Measurements from ENCODE around the gene SDCCAG8. TPM values are rescaled to one million over a fixed set of nuclear protein-coding genes. Genes with fewer than 3 reads are reported as not detected.

Gene SDCCAG8
- total RNA-seq, 6 experiments from 2014 or later, result 13.4 to 20.6 (median 15.6) TPM

DNA sequence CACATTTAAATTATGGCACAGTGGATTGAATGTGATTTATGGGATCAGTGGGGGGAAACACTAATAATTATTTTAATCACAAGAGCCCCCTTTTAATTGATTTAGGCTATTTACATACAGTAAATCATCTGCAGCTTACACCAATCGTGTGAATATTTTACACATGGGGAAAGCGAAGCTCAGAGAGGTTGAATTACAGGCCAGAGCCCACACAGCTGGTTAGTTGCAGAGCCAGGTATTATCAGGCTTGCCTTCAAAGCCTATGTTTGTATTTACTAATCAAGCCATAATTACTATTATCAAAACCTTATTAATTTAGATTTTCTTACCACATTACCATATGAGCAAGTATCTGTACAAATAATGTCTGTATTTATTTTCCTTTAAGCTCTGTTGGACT, 749 bp downstream of the SDCCAG8 start:
- TF ChIP-seq, protein P1, sequence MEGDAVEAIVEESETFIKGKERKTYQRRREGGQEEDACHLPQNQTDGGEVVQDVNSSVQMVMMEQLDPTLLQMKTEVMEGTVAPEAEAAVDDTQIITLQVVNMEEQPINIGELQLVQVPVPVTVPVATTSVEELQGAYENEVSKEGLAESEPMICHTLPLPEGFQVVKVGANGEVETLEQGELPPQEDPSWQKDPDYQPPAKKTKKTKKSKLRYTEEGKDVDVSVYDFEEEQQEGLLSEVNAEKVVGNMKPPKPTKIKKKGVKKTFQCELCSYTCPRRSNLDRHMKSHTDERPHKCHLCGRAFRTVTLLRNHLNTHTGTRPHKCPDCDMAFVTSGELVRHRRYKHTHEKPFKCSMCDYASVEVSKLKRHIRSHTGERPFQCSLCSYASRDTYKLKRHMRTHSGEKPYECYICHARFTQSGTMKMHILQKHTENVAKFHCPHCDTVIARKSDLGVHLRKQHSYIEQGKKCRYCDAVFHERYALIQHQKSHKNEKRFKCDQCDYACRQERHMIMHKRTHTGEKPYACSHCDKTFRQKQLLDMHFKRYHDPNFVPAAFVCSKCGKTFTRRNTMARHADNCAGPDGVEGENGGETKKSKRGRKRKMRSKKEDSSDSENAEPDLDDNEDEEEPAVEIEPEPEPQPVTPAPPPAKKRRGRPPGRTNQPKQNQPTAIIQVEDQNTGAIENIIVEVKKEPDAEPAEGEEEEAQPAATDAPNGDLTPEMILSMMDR (IDR thresholded peaks at IDR 0.05), result no peak
- TF ChIP-seq POLR2A (IDR thresholded peaks at IDR 0.05), result no peak
- H3K4me3 ChIP-seq, result peak overlapping the region; percentile 74 to 82 (median 75)
- H3K27ac ChIP-seq, result peak overlapping the region; percentile 80 to 96 (median 87)
- no peaks in the 10 kb centered on the region for H3K27me3 ChIP-seq
- DNase-seq, result no peak
- H3K36me3 ChIP-seq, result no peaks in the 10 kb centered on the region
- ATAC-seq, result no peak
- no peaks in the 10 kb centered on the region for H3K9me3 ChIP-seq
- H3K4me1 ChIP-seq, result peaks cover 0 to 25% (median 4%) of the 10 kb centered on the region in 4 donors
- intact Hi-C loops (cut with DNase I), result no loop called here
- 30% methylated on average over 2 of the region's 2 CpGs for WGBS (ENCODE audit: insufficient coverage, low coverage, low lambda C conversion rate, missing lambda C conversion rate)

DNA sequence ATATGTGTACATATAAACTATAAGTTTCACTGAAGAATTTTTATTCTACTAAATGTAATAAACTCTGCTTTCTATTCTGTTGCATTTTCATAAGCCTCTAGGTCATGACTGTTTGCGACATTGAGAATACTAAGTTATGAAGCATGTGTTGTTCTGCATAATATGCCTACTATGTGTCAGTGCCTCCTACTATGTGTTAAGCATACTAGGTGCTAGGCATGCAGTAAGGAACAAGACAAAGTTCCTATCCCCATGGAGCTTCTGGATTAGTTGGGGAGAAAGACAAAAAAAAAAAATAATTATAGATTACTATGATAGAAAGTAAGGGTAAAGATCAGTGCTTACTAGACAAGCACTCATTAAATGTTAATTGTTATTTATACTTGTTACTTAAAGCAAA, 1.3 kb downstream of the SDCCAG8 start:
- no peak overlapping the region for H3K4me3 ChIP-seq
- H3K27me3 ChIP-seq, result no peaks in the 10 kb centered on the region
- DNase-seq (no peak), ATAC-seq (no peak)
- TF ChIP-seq, protein P1 (IDR thresholded peaks at IDR 0.05), result no peak
- no peak for TF ChIP-seq POLR2A (IDR thresholded peaks at IDR 0.05)
- 92% methylated on average over 1 of the region's 1 CpG for WGBS (ENCODE audit: insufficient coverage, low coverage, low lambda C conversion rate, missing lambda C conversion rate)
- intact Hi-C loops (cut with DNase I), result no loop called here
- H3K9me3 ChIP-seq, result no peaks in the 10 kb centered on the region
- H3K27ac ChIP-seq, result no peak overlapping the region
- H3K4me1 ChIP-seq, result peaks cover 0 to 25% (median 4%) of the 10 kb centered on the region in 4 donors
- no peaks in the 10 kb centered on the region for H3K36me3 ChIP-seq

DNA sequence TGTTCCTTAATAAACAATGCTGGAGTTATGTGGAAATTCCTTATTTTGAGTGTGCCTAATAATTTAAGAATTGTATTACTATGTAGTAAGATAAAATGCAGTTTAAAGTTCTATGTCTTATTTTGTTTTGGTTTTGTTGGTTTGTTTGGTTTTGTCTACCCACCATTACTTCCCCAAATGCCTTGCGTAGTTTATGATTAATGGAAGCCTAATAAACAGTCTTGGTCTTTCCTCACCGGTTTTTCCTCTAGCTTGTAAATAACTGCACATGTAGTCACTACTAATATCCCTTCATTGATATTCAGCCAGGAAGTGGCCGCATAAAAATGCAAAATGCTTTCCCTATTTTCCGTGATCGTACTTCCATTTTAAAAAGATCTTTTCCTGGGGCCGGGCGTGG, 2.9 kb downstream of the SDCCAG8 start:
- ATAC-seq (no peak), DNase-seq (no peak)
- Histone ChIP-seq H3K4me1 (peaks cover 0 to 15% (median 3%) of the 10 kb centered on the region in 4 donors), H3K27ac (no peak overlapping the region), H3K36me3 (no peaks in the 10 kb centered on the region), H3K4me3 (no peak overlapping the region), H3K9me3 (no peaks in the 10 kb centered on the region), H3K27me3 (no peaks in the 10 kb centered on the region)
- no peak for TF ChIP-seq POLR2A (IDR thresholded peaks at IDR 0.05)
- TF ChIP-seq, protein P1 (IDR thresholded peaks at IDR 0.05), result no peak
- intact Hi-C loops (cut with DNase I), result no loop called here
- 88% methylated on average over 7 of the region's 7 CpGs for WGBS (ENCODE audit: insufficient coverage, low coverage, low lambda C conversion rate, missing lambda C conversion rate)

DNA sequence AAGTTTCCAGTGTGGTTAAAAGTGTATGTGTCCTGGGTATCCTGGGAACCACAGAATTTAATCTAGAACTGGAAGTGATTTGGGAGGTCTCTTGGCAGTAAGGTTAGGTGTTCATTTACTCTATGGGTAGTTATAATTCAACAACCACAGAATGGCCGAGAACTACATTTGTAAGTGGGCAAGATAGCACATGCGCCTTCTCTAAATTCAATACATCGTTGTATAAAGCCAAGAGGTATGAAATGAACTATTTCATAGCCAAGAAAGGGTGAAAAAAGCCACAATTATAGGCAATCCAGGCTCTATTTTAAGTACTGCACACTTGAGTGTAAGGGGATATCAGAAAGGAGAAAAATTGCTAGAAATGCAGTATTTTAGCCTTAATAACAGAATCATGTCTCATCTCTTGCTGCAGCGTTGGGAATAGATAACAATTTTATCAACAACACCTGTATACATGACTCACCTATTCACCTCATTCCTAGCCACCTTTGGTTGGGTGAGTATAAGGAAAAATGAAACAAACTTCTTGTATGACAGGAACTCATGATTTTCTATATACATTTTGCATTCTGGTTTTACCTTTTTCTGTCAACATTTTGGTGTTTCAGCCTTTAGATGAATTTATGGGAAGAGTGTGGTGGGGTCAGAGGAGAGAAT, 4.5 kb downstream of the SDCCAG8 start:
- no peak overlapping the region for H3K27ac ChIP-seq
- no peaks in the 10 kb centered on the region for H3K27me3 ChIP-seq
- ATAC-seq (no peak), DNase-seq (no peak)
- TF ChIP-seq, protein P1 (IDR thresholded peaks at IDR 0.05), result no peak
- peaks cover 0 to 13% (median 3%) of the 10 kb centered on the region in 4 donors for H3K4me1 ChIP-seq
- H3K4me3 ChIP-seq, result no peak overlapping the region
- no peaks in the 10 kb centered on the region for H3K9me3 ChIP-seq
- intact Hi-C loops (cut with DNase I), result no loop called here
- H3K36me3 ChIP-seq, result no peaks in the 10 kb centered on the region
- 70% methylated on average over 4 of the region's 4 CpGs for WGBS (ENCODE audit: insufficient coverage, low coverage, low lambda C conversion rate, missing lambda C conversion rate)
